Measurements from ENCODE around the gene PPARG. TPM values are rescaled to one million over a fixed set of nuclear protein-coding genes. Genes with fewer than 3 reads are reported as not detected.

Gene PPARG
- total and polyA plus RNA-seq, 2 of the 13 experiments (the other 11 are each of a cell fraction or from before 2014, with no cell fraction given): 13.9 to 58.3 TPM

DNA sequence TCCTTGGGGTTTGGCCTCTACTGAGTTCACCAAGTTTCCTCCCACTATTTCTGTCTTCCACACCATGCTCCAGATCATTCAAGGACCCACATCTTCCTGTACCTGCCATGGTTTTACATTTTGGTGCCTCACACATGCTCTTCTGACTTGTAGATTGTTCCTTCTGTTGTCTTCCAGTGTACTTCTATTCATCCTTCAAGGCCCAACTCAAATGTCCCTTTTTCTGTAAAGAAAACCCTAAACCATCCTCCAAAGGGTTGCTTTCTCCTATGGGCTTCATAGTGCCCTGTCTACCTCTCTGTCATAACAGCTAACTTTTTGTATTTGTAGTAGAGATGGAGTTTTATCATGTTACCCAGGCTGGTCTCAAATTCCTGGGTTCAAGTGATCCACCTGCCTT, 175.3 kb downstream of the PPARG start (continued):
- TF ChIP-seq ZNF646 (CRISPR knock-in tag; IDR thresholded peaks at IDR 0.05) (no peak), CERS6 (CRISPR knock-in tag; IDR thresholded peaks at IDR 0.05) (no peak), ZNF326 (CRISPR knock-in tag; IDR thresholded peaks at IDR 0.05; ENCODE audit: borderline replicate concordance) (no peak)

- Histone ChIP-seq H3K4me2 (ENCODE audit: low read depth, low read length) (no peak overlapping the region), H2AFZ (ENCODE audit: low read length) (no peak overlapping the region), H3K4me3 (replicated peaks in 1 of 3; ENCODE audit: insufficient read depth in 1 of 3, low read depth in 2 of 3, low read length in 3 of 3) (no peak overlapping the region), H3K9ac (ENCODE audit: insufficient read depth, low read depth, low read length) (no peak overlapping the region), H3K9me3 (ENCODE audit: low read length) (no peaks in the 10 kb centered on the region), H3K27ac (ENCODE audit: extremely low read length, insufficient read depth, low read length) (no peak overlapping the region), H3K36me3 (replicated peaks in 1 of 2; ENCODE audit: control insufficient read depth in 1 of 2, insufficient read depth in 2 of 2, low read length in 2 of 2) (no peaks in the 10 kb centered on the region), H3K4me1 (ENCODE audit: insufficient read depth, low read length) (peaks cover 41% of the 10 kb centered on the region), H3K79me2 (ENCODE audit: insufficient read depth, low read length) (no peaks in the 10 kb centered on the region), H3K27me3 (ENCODE audit: control insufficient read depth in 1 of 2, insufficient read depth in 2 of 2, low read length in 2 of 2) (no peaks in the 10 kb centered on the region), H4K20me1 (ENCODE audit: insufficient read depth, low read length) (no peaks in the 10 kb centered on the region)
- POLR2A ChIA-PET: no interaction called here
- 86% methylated on average over 18 of the region's 18 CpGs for WGBS (ENCODE audit: low lambda C conversion rate)
- no peak for FAIRE-seq
- no peak for DNase-seq (ENCODE audit: low spot score)
- in situ Hi-C loops (cut with HindIII; ENCODE audit: extremely low pct_ligation_motif_present, low pct_unique_long_range_greater_than_20kb) (no loop called here), intact Hi-C loops (cut with micrococcal nuclease; ENCODE audit: unreplicated experiment) (no loop called here)
- ATAC-seq: no peak
- BruUV-seq (replicated peaks): no TSS peak
- CTCF ChIA-PET (ENCODE audit: low intra/inter-chr PET ratio, low total read pairs): no interaction called here
- TF ChIP-seq ZNF598 (CRISPR knock-in tag; IDR thresholded peaks at IDR 0.05; ENCODE audit: borderline replicate concordance) (no peak), SMAD1 (CRISPR knock-in tag; IDR thresholded peaks at IDR 0.05; ENCODE audit: borderline replicate concordance, low read depth) (no peak), ZNF839 (CRISPR knock-in tag; IDR thresholded peaks at IDR 0.05; ENCODE audit: borderline replicate concordance) (no peak), NFATC3 (CRISPR knock-in tag; IDR thresholded peaks at IDR 0.05) (no peak), NR0B2 (CRISPR knock-in tag; IDR thresholded peaks at IDR 0.05) (no peak)
- TF ChIP-seq, protein P1, sequence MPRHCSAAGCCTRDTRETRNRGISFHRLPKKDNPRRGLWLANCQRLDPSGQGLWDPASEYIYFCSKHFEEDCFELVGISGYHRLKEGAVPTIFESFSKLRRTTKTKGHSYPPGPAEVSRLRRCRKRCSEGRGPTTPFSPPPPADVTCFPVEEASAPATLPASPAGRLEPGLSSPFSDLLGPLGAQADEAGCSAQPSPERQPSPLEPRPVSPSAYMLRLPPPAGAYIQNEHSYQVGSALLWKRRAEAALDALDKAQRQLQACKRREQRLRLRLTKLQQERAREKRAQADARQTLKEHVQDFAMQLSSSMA (CRISPR knock-in tag; IDR thresholded peaks at IDR 0.05): no peak
- TF ChIP-seq, protein P2, sequence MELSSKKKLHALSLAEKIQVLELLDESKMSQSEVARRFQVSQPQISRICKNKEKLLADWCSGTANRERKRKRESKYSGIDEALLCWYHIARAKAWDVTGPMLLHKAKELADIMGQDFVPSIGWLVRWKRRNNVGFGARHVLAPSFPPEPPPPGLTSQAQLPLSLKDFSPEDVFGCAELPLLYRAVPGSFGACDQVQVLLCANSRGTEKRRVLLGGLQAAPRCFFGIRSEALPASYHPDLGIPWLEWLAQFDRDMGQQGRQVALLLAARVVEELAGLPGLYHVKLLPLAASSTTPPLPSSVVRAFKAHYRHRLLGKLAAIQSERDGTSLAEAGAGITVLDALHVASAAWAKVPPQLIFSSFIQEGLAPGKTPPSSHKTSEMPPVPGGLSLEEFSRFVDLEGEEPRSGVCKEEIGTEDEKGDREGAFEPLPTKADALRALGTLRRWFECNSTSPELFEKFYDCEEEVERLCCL (CRISPR knock-in tag; IDR thresholded peaks at IDR 0.05; ENCODE audit: borderline replicate concordance): no peak
Observed at GRCh38 chr3:12465151-12465835, 176.4 kb downstream of the PPARG start.

Data from HepG2 (cell line).